ENCODE results near the gene SLC15A3.
A peak's percentile ranks its signal among the peaks of the same experiment; 100 is the strongest.
"Not testable (repeated sequence)": the region's sequence is repeated elsewhere in the genome, so short reads cannot be mapped to it uniquely, and the experiment has no call there.

Gene SLC15A3

GRCh38 chr11:60913793-60914632 is 38.0 kb downstream of the SLC15A3 start, which contains the start of gene TMEM109:
Gene TMEM109, plus strand, starts transcription at chr11:60914158. Its CDS starts 5,536 bp downstream, at chr11:60919694.
- DNase-seq (ENCODE audit: low read depth), result peak; percentile 82

DNA sequence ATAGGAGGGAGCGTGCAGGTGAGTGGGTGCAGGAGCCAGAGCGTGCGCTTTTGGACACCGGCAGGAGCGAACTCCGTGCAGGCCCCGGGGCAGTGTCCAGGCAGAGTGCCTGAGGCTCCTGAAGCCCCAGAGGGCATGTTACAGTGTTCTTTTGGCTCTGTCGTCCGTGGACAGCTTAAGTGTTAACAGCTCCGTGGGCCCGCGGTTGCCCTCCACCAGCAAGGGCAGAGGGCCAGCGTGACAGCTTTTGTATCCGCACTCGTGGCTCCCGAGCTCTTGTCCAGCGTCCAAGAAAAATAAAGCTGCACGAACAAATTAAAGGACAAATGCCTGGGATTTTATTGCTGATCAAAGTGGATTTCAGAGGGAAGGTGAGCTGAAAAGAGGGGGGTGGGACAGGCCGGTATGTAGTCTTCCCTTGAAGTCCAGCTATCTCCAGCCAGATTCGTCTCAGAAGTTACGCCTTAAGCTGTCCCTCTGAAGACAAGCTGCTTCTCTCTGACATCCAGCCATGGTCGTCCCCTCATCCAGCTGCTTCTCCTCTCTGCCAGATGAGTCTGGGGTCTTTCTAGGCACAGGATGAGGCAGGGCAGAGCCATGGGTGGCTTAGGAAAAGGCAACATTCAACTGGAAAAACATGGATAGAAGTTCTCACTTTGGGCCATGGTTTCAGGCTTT is 39.0 kb downstream of the SLC15A3 start:
- no peak for DNase-seq (ENCODE audit: low read depth)

- no peak for DNase-seq (ENCODE audit: low read depth)
Observed at GRCh38 chr11:60912223-60912850, 39.6 kb downstream of the SLC15A3 start.

GRCh38 chr11:60910711-60911380 is 41.1 kb downstream of the SLC15A3 start:
- DNase-seq (ENCODE audit: low read depth), result no peak

- no peak for DNase-seq (ENCODE audit: low read depth)
Observed at GRCh38 chr11:60910281-60910687, 41.7 kb downstream of the SLC15A3 start.

DNA sequence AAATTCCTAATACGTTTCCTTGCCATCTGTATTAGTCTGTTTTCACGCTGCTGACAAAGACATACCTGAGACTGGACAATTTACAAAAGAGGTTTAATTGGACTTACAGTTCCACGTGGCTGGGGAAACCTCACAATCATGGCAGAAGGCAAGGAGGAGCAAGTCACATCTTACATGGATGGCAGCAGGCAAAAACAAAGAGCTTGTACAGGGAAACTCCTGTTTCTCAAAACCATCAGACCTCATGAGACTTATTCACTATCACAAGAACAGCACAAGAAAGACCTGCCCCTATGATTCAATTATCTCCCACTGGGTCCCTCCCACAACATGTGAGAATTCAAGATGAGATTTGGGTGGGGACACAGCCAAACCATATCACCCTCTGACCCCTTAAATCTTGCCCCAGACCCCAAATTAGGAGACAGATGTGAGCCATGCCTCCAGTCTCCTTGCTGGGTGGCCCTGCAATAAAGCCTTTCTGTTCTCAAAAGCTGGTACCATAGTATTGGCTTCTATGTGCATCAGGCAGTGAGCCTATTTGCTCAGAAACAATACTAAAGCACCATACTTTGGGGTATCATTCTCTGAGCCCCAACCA is 42.2 kb downstream of the SLC15A3 start:
- DNase-seq (ENCODE audit: low read depth), result not testable (repeated sequence)

- DNase-seq (ENCODE audit: low read depth), result no peak
Observed at GRCh38 chr11:60908803-60909202, 43.2 kb downstream of the SLC15A3 start.

- peak; percentile 89 for DNase-seq (ENCODE audit: low read depth)
Observed at GRCh38 chr11:60906132-60906972, 45.6 kb downstream of the SLC15A3 start, which contains the start of gene PRPF19. Gene PRPF19, minus strand, starts transcription at chr11:60906585. Its CDS starts 203 bp downstream, at chr11:60906382.

- DNase-seq (ENCODE audit: low read depth), result no peak
Observed at GRCh38 chr11:60905551-60906113, 46.3 kb downstream of the SLC15A3 start.

GRCh38 chr11:60905047-60905446 is 46.9 kb downstream of the SLC15A3 start:
- no peak for DNase-seq (ENCODE audit: low read depth)

GRCh38 chr11:60902625-60903024 is 49.4 kb downstream of the SLC15A3 start:
- DNase-seq (ENCODE audit: low read depth), result no peak

DNA sequence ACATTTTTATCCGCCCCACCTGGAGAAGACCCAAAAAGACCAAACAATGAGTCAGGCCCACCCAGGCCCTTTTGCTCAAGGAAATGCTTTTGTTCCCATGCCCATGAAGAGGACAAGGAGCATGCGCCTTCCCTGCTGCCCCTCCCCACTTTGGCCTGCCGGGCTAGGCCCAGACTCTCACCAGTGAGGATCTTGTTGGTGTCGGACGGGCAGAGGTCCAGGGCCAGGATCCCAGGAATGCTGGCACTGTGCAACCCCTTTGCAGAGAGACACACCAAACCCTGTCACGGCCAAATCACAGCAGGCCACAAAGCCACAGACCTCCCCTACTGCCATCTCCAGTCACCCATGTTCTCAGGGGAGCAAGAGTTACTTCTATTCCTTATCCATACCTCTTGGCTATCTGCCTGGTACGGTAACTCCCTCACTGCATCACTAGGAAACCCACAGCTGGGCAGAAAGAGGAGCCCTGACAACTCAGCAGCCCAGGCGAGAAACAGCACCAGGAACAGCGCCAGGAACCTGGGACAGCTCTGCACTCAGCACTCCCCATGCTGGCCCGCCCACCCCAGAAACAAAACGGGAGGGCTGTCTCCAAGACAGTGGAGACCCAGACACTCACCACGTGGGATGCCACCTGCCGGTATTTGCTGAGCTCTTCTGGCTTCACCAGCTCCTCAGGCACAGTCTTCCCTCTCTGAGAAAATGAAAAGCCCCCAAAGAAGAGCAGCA is 51.1 kb downstream of the SLC15A3 start:
- no peak for DNase-seq (ENCODE audit: low read depth)

GRCh38 chr11:60899977-60900376 is 52.0 kb downstream of the SLC15A3 start:
- DNase-seq (ENCODE audit: low read depth), result no peak

GRCh38 chr11:60899046-60899936 is 52.7 kb downstream of the SLC15A3 start:
- no peak for DNase-seq (ENCODE audit: low read depth)

- no peak for DNase-seq (ENCODE audit: low read depth)
Observed at GRCh38 chr11:60897496-60897895, 54.5 kb downstream of the SLC15A3 start.

DNA sequence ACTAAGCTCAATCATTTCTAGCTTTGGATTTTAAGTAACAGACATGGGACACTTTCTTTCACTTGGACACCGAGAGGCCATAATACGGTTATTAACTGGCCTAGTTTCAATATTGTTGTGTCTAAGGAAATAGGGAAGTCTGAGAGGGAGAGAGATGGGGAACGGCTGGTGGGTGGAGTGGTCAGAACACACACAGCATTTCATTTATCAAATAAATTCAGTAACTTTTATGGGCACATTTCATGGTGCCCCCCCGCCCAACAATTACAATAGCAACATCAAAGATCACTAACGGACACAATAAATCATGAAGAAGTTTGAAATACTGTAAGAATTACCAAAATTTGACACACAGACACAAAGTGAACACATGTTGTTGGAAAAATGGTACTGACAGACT is 56.3 kb downstream of the SLC15A3 start:
- no peak for DNase-seq (ENCODE audit: low read depth)

DNA sequence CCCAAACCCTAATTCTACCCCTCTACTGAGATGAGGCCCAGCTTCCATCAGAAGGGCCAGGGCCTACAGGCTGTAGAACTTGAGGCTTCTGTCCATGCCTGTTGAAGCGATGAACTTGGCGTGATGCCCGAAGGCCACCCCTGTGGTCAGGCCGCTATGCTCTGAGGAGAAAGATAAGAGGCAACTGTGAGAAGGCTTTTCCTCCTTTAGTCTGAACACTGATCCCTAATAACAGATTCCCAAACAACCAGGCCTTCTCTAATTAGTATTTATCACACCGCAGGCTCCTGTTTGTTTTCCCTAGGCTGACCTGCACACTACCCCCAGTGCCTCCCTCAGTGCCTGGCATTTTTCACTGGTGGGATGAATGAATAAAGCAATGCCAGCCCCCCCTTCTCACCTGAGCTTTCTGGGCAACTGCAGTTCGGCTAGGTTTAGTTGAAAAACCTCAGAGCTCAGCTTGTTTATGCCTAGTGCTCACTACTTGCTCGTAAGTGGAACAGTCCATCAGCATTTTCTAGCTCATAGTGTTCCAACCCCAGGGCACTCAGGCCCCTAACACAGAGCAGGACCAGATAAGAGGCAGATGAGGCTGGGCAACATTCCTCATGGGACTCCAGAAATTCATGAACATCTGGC is 60.8 kb downstream of the SLC15A3 start:
- no peak for DNase-seq (ENCODE audit: low read depth)

- no peak for DNase-seq (ENCODE audit: low read depth)
Observed at GRCh38 chr11:60890696-60891095, 61.3 kb downstream of the SLC15A3 start.

All from HS-5 (cell line).